GM19468 (cell line): ENCODE data around the gene MYLK4.

ENCODE experiments used
- ATAC-seq: cut with Tn5 transposase; IDR thresholded peaks from one replicate; pipeline ENCODE4 v1.9.1; 2021; ENCODE audit warnings: mild to moderate bottlenecking, moderate library complexity, moderate number of reproducible peaks; ENCODE audit not compliant: unreplicated experiment; ENCODE audit errors: extremely low read depth

The MYLK4 gene

GRCh38 chr6:2639896-2640295 is 110.8 kb downstream of the MYLK4 start:
- ATAC-seq: no peak

- no peak for ATAC-seq
Measured at GRCh38 chr6:2639167-2639566, 111.6 kb downstream of the MYLK4 start.

GRCh38 chr6:2636672-2637071 is 114.0 kb downstream of the MYLK4 start:
- ATAC-seq: no peak

- ATAC-seq: no peak
Measured at GRCh38 chr6:2635911-2636310, 114.8 kb downstream of the MYLK4 start.

- ATAC-seq: no peak
Measured at GRCh38 chr6:2634139-2634964, 116.4 kb downstream of the MYLK4 start.

GRCh38 chr6:2633736-2634135 is 117.0 kb downstream of the MYLK4 start:
- ATAC-seq: no peak

- no peak for ATAC-seq
Measured at GRCh38 chr6:2632976-2633584, 117.6 kb downstream of the MYLK4 start.

- ATAC-seq: no peak
Measured at GRCh38 chr6:2632368-2632767, 118.4 kb downstream of the MYLK4 start.

- ATAC-seq: no peak
Measured at GRCh38 chr6:2630891-2631571, 119.7 kb downstream of the MYLK4 start.

- no peak for ATAC-seq
Measured at GRCh38 chr6:2630359-2630758, 120.4 kb downstream of the MYLK4 start.

- ATAC-seq: no peak
Measured at GRCh38 chr6:2626401-2626800, 124.3 kb downstream of the MYLK4 start.

- no peak for ATAC-seq
Measured at GRCh38 chr6:2625581-2625980, 125.1 kb downstream of the MYLK4 start.

- no peak for ATAC-seq
Measured at GRCh38 chr6:2624177-2624576, 126.5 kb downstream of the MYLK4 start.

GRCh38 chr6:2623295-2623694 is 127.4 kb downstream of the MYLK4 start:
- no peak for ATAC-seq

GRCh38 chr6:2622671-2623070 is 128.1 kb downstream of the MYLK4 start:
- no peak for ATAC-seq

GRCh38 chr6:2619651-2620050 is 131.1 kb downstream of the MYLK4 start:
- ATAC-seq: no peak

GRCh38 chr6:2617729-2618128 is 133.0 kb downstream of the MYLK4 start:
- no peak for ATAC-seq

GRCh38 chr6:2616811-2617210 is 133.9 kb downstream of the MYLK4 start:
- ATAC-seq: no peak

- no peak for ATAC-seq
Measured at GRCh38 chr6:2615251-2615650, 135.5 kb downstream of the MYLK4 start.

- no peak for ATAC-seq
Measured at GRCh38 chr6:2614846-2615245, 135.9 kb downstream of the MYLK4 start.

GRCh38 chr6:2614155-2614554 is 136.6 kb downstream of the MYLK4 start:
- ATAC-seq: no peak
